HG03196 (cell line): ENCODE data around the gene CTTNBP2.

ENCODE experiments used
- ATAC-seq: cut with Tn5 transposase; IDR thresholded peaks from one replicate; pipeline ENCODE4 v1.9.1; 2021; ENCODE audit not compliant: unreplicated experiment

CTTNBP2 gene, protein sequence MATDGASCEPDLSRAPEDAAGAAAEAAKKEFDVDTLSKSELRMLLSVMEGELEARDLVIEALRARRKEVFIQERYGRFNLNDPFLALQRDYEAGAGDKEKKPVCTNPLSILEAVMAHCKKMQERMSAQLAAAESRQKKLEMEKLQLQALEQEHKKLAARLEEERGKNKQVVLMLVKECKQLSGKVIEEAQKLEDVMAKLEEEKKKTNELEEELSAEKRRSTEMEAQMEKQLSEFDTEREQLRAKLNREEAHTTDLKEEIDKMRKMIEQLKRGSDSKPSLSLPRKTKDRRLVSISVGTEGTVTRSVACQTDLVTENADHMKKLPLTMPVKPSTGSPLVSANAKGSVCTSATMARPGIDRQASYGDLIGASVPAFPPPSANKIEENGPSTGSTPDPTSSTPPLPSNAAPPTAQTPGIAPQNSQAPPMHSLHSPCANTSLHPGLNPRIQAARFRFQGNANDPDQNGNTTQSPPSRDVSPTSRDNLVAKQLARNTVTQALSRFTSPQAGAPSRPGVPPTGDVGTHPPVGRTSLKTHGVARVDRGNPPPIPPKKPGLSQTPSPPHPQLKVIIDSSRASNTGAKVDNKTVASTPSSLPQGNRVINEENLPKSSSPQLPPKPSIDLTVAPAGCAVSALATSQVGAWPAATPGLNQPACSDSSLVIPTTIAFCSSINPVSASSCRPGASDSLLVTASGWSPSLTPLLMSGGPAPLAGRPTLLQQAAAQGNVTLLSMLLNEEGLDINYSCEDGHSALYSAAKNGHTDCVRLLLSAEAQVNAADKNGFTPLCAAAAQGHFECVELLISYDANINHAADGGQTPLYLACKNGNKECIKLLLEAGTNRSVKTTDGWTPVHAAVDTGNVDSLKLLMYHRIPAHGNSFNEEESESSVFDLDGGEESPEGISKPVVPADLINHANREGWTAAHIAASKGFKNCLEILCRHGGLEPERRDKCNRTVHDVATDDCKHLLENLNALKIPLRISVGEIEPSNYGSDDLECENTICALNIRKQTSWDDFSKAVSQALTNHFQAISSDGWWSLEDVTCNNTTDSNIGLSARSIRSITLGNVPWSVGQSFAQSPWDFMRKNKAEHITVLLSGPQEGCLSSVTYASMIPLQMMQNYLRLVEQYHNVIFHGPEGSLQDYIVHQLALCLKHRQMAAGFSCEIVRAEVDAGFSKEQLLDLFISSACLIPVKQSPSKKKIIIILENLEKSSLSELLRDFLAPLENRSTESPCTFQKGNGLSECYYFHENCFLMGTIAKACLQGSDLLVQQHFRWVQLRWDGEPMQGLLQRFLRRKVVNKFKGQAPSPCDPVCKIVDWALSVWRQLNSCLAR (N-terminal part only)

DNA sequence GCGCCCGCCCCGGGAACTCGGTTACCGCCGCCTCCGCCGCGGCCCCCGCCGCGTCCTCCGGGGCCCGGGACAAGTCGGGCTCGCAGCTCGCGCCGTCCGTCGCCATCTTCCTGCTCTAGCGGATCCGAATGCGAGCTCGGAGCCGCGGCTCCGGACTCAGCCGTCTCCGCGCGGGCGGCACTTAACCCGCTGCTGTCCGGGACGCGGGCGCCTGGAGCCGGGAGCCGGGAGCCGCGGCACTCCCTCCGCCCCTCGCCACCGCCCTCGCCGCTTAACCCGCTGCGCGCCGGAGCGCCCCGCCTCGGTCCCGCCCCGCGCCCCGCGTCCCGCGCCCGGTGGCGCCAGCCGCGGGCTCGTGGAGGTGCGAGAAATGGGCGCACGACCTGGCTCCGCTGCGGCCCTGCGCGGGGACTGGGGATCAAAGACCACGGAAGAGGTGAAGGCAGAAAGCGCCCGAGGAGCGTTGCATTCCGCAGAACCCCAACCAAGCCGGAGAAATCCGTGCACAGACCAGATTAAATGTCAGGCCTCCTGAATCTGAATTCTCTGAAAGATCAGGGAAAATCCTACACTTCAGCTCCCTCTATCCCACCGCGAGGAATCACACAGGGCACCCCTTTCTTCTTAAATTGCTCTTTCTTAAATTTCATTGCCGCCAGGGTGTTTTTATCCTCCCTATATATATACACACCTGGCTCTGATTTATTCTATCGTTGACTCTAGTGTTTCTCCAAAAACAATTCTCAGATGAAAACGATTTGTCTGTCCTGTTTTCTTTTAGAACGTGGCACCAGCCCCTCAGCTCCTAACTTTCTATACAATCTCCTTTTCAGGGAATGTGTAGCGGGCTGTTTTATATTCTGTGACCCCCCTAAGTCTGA lies at the start of gene CTTNBP2:
CTTNBP2 (minus strand) TSS at position 132 of the 881 bp plus-strand sequence; CDS start at position 106, 26 bp downstream.
- ATAC-seq = no peak

DNA sequence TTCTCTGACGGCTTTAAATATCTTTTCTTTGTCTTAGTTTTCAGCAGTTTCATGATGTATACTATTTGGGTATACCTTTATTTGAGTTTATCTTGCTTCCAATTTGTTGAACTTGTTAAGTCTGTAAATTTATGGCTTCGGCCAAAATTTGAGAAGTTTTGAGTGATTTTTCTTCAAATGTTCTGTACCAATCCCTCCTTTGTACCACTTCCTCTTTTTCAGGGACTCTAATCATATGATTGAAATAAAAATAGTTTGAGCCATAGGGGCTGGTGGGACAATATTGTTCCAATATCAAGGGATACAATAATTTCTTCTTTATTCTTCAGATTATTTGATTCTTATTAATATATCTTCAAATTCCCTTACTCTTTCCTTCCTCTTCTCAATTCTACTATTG lies 43.1 kb upstream of the CTTNBP2 start:
- ATAC-seq = no peak

DNA sequence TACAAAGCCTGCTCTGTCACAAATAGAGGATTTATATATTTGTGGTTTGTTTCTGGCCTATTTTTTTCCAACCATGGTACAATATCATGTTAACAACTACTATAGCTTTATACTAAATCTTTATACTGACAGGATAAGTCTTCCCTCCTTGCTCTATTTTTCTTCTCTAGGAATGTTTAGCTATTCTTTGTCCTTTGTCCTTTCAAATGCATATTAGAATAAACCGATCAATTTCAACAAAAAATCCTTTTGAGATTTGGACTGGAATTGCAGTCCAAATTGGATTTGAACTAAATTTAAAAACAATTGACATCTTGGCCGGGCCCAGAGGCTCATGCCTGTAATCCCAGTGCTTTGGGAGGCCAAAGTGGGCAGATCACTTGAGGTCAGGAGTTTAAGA lies 39.2 kb upstream of the CTTNBP2 start:
- no peak for ATAC-seq

DNA sequence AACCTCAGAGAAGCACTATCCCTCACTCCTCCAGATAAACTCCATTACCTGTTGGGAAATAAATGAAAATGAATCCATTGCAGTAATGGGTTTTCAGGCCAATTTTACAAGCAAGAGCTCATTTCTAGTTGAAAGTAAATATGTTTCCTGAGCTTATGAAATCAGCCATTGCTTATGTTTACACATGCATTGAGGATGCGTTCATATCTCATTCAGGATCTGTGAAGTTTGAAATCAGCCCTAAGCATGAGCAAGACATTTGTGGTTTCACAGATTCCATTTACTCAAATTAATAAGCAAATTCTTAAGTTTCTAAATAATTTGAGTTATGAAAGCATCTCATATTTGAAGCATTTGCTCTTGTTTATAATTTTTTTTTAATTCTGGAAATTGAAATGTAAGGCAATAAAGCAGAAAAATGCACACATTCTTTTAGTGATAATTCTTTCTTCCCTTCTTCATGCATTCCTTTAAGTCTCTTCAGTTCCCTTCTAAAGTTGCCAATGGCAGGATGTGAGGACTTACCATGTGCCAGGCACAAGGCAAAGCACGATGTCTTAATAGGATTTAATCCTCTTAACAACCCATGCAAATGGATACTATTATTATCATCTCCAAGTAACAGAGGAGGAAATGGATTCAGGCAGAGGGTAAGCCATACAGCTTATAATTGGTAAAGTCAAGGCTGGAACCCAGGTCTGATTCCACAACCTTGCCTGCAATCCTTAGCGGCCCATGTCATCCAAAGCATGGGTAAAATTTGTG lies 35.0 kb upstream of the CTTNBP2 start:
- no peak for ATAC-seq

DNA sequence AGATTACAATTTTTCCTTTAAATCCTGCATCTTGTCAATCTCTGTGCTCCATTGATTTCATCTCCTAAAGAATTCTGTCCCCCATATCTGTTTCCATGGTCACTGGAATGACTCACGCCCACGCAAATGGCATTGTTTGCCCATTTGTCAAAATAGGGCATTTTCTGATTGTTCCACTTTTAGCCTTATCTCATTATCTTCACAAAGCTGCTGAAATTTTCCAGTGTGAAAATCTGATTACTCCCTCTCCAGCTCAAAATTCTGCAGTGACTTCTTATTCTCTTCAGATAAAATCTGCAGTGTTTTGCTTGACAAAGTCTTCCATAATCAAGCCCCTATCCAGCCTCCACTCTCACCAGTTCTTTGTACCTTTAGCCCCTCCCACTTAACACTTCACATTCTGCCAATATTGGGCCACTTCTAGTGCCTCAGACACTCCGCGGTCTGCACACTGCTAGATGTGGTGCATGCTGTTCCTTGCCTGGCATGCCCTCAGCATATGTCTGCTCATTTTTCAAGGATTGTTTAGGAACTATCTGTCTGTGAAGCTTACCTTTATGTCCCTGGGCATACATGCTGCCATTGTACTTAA lies 33.9 kb upstream of the CTTNBP2 start:
- ATAC-seq = no peak

DNA sequence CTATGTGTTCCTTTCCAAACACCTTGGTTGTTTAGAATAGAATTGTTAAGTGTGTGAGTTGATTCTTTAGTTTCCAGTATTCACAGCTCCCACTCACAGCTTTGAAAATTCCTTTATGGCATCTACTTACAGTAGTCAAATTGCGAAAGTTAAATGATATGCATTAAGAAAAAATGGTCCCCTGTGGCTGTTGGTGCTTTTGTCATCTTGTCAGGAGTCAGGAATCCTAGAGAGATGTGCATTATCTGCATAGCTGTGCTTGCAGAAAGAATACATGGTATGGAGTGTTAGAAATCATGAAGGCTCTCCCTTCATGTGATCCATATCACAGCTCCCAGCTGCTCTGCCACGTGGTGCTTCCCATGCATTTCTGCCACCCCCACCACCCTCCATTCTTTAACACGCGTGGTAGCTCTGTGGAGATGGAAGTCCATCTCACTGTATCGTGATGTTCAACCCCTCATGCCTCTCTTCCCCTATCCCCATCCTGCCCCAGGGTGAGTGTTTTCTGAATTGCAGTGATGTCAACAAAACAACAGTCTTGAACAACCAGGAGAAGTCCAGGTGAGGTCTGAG lies 29.2 kb upstream of the CTTNBP2 start:
- ATAC-seq = no peak

DNA sequence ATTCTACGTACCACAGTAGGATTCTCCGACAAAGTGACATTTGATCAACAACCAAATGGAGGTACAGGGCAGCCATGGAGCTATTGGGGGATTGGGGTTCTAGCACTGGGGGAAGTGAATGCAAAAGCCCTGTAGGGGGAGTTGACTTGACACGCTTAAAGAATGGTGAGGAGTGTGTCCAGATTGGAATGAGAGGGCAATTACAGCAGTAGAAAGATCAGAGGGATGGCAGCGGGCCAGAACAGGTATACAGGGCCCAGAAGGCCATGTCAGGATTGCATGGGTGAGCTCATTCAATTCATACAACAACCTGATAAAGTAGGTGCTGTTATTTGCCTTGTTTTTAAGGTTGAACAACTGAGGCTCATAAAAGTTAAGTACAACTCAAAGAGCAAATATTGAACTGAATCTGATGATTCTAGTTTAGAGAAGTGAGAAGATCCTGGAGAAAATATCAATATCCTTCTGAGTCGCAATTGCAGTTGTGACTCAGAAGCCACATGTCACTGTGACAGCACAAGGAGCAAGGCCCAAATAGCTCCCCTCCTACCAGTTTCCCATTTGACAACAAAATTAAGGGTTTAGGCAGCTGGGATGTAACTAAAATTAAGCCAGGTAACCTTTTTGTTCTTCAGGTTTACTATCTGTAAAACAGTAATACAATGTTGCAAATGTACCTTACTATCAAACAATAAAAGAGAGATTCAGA lies 28.0 kb upstream of the CTTNBP2 start:
- ATAC-seq = no peak

DNA sequence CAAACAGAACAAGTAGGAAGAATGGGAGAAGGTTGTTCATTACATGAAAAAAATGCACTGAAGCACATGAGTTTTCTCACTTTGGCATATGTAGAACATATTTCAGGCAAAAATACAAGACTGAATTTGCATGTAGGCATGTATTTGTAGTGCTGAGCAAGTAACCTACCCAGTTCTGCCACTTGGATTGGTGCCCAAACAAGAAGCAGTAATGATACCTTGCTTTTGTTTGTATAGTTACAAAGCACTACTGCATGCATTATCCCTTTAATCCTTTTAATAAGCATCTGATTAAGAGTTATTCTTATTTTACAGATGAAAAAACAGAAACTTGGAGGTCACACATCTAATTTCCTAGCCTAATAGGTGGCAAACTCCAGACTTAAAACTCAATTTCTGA lies 23.1 kb upstream of the CTTNBP2 start:
- no peak for ATAC-seq

DNA sequence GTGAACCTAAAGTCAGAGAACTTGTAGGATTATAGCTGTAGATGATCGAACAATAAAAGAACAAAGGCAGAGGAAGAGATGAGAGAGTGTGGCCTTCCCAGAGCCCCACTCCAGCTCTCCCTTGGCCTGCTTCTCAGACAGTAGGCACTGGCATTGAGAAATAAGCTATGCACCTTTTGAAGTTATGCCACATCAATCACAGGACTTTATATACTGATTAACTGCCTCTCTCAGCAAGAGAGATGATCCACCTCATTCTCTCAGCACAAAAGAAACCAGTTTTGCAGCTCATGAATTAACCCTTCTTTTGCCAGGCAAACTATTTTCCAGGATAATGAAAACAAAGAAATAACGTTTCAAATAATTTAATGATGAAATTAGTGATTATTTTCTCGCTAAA lies 22.0 kb upstream of the CTTNBP2 start:
- no peak for ATAC-seq

DNA sequence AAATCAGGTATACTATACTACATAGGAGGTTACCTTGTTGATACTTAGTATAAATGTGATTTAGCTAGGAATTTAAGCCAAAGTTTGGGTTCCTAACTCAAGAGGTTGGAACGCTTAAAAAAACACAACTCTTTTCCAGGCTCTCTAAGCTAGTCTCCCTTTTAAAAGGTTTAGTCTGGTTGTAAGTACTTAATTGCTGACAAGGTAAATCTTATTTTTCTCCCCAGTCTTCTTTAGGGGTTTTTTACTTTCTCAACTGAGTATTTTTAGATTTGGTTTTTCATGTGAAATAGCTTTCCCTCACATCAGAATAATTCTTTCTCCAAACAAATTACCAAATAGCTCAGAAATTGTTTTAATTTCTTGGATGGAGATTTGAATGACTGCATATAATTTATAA lies 20.8 kb upstream of the CTTNBP2 start:
- ATAC-seq = no peak

DNA sequence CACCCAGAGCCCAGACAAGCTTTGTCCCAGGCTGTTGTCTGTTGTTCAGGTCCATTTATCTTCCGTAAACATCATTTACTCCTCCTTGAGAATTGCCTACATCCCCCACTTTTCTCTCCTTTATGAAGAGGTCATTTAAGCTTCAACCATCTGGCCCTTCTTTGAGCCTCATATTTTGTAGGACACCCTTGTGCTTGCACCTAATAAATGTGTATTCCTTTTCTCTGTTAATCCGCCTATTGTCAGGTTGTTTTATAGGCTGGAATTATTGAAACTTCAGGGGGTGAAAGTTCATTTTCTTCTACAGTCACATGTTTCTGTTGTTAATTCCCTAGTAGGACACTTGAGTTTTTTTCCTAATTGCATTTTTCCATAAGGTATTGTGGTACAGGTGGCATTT lies 19.6 kb upstream of the CTTNBP2 start:
- no peak for ATAC-seq

DNA sequence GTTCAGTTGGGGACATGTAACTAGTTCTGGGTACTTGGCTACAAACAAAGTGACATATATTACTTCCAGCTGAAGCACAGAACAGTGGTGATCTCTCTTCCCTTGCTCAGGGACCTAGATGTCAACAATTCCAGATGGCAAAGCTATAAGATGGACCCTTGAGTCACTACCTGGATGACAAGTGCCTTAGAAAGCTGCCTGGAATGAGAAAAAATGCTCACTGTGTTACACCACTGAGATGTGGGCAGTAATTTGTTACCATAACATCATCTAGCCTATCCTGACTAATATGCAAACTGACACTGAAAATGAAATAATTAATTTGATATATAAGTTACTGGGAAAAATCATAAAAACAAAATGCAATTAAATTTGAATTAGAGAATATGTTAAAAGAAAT lies 16.4 kb upstream of the CTTNBP2 start:
- ATAC-seq = no peak

DNA sequence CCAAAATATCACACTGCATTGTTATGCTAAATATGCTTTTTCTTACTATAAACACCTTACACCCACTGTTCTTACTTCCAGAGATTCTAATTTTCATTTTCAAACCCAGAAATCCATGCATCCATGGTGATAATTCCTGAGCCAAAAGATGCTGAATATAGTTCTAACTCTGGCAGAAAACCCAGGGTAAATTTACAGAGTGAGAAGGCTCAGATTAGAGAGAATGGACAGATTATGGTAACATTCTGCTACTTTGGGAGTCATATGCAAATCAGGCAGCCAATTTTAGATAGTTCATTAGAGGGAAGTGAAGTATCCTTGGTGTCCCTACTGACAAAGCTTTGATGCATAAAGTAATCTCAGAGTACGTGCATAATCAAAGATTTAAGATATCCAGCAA lies 15.4 kb upstream of the CTTNBP2 start:
- no peak for ATAC-seq

DNA sequence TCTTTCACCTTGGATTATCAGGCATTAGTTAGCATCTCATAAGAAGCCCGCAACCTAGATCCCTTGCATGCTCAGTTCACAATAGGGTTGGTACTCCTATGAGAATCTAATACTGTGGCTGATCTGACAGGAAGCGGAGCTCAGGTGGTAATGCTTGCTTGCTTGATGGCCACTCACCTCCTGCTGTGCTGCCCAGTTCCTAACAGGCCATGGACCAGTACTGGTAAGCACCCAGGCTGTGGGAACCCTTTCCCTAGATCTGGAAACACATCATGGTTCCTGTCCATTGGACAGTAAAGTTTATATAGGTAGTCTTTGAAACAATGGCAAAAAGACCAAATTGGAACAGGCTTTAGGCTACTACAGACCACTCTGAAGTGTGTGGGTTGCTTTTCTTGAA lies 9.4 kb upstream of the CTTNBP2 start:
- ATAC-seq = no peak

DNA sequence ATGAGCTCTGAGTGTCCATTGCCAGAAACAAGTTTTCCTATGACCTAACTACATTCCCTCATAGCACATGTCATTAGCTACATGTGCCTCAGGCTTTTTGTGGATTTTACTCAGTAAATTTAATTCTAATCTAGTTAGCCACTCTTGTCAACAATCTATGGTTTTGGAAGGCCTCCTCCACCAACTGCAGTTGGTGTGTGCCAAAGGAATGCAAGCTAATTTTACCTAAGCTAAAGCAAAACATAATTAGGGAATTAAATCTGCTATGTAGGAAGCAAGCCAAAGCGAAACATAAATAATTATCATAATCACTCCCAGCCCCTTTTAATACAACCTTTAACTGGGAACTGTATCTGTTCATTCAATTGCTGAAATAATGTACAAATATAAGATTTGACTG lies 3.5 kb upstream of the CTTNBP2 start:
- ATAC-seq = no peak

DNA sequence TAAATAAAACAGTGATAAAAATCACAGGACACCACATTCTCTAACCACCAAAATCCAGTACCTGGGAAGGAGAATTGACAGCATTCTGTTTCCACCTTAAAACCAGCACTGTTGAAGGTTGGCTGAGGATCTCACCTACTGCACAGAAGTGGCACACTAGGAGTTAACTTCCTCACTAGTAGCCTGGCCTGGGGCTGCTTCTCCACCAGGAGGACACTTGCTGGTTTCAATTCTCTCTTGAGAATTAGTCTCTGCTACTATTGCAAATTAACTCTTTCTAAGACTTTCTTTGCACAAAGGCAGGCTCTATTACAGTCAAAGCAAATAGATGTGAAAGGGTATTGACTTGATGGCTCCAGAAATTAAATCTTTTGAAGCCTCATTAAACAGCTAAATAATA lies 2.3 kb upstream of the CTTNBP2 start:
- no peak for ATAC-seq

DNA sequence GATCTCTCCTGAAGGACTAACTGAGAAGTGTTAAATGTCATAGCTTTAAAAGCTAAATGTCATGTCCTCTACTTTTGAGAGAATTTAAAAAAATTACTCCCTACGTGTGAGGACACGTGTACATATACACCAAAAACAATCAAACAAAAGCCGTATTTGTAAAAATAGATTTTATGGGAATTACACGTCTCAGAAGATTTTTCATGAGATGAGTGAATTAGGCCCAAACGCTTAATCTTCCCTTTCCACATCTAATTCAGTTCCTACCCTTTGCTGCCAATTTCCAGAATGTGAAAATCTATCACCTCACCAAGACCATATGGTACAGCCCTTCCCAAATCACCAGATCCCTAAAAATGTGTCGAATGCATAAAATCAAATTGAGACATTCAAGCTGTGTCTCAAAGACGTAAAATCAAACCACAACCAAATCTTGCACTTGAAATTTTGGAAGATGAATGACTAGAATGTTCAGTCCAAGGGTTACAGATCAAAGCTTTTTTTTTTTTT lies 1.0 kb upstream of the CTTNBP2 start:
- no peak for ATAC-seq
